ENCODE data around the gene PEX5. TPM values are rescaled to one million over a fixed set of nuclear protein-coding genes. Genes with fewer than 3 reads are reported as not detected.
"Not testable (repeated sequence)": the region's sequence is repeated elsewhere in the genome, so short reads cannot be mapped to it uniquely, and the experiment has no call there.

PEX5 gene
- total RNA-seq, 1 donor from 2014 or later, result 61.7 TPM

DNA sequence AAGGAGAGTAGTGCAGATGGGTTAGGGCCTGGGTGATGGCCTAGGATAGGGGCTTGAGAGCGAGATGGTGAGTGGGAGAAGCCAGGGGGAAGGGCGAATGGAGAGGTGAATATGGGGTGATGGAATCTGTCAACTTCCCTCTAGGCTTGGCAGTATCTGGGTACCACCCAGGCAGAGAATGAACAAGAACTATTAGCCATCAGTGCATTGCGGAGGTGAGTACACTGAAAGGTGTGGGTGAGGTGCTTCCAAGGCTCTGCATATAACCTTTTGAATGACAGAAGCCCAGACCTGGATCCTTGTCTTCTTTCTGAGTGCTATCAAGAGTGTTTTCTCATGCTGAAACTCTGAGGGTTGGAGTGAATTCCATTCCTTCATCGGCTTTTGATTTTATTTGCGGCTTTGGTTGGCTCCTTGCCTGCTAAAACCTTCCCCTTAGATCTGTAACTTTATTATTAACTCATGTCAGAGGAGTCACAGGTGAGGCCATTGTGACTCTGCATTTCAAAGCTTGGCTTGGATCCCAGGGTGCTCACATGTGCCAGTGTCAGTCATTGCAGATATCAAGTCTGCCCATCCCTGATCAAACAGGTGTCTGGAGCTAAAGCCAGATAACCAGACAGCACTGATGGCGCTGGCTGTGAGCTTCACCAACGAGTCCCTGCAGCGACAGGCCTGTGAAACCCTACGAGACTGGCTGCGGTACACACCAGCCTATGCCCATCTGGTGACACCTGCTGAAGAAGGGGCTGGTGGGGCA lies 18.6 kb downstream of the PEX5 start:
- H3K36me3 ChIP-seq, result peaks cover 55 to 86% of the 10 kb centered on the region in 2 donors
- TF ChIP-seq CTCF (IDR thresholded peaks at IDR 0.05), result no peak
- no peaks in the 10 kb centered on the region for H3K27me3 ChIP-seq
- H3K9me3 ChIP-seq, result peaks cover 4 to 12% of the 10 kb centered on the region in 2 donors
- no peak for DNase-seq (ENCODE audit: low spot score in 2 of 2)
- intact Hi-C loops (cut with DNase I), result no loop called here
- H3K27ac ChIP-seq, result no peak overlapping the region
- no peaks in the 10 kb centered on the region for H3K4me1 ChIP-seq
- no peak overlapping the region for H3K4me3 ChIP-seq

- no peak for DNase-seq (ENCODE audit: low spot score in 2 of 2)
- peaks cover 46 to 67% of the 10 kb centered on the region in 2 donors for H3K36me3 ChIP-seq
- H3K4me3 ChIP-seq, result no peak overlapping the region
- no peak for TF ChIP-seq CTCF (IDR thresholded peaks at IDR 0.05)
- H3K27ac ChIP-seq, result no peak overlapping the region
- H3K27me3 ChIP-seq, result no peaks in the 10 kb centered on the region
- intact Hi-C loops (cut with DNase I), result no loop called here
- H3K9me3 ChIP-seq, result peaks cover 4 to 12% of the 10 kb centered on the region in 2 donors
- H3K4me1 ChIP-seq, result no peaks in the 10 kb centered on the region
Measured at GRCh38 chr12:7209958-7210357, 20.5 kb downstream of the PEX5 start.

GRCh38 chr12:7210642-7211151 lies 21.2 kb downstream of the PEX5 start:
- intact Hi-C loops (cut with DNase I), result no loop called here
- H3K36me3 ChIP-seq, result peaks cover 46 to 61% of the 10 kb centered on the region in 2 donors
- no peak for TF ChIP-seq CTCF (IDR thresholded peaks at IDR 0.05)
- no peak for DNase-seq (ENCODE audit: low spot score in 2 of 2)
- no peaks in the 10 kb centered on the region for H3K4me1 ChIP-seq
- H3K4me3 ChIP-seq, result no peak overlapping the region
- H3K9me3 ChIP-seq, result peaks cover 4 to 12% of the 10 kb centered on the region in 2 donors
- H3K27ac ChIP-seq, result no peak overlapping the region
- no peaks in the 10 kb centered on the region for H3K27me3 ChIP-seq

- Histone ChIP-seq H3K27me3 (no peaks in the 10 kb centered on the region), H3K36me3 (peaks cover 39 to 47% of the 10 kb centered on the region in 2 donors), H3K9me3 (peaks cover 4 to 12% of the 10 kb centered on the region in 2 donors), H3K4me3 (no peak overlapping the region), H3K27ac (no peak overlapping the region), H3K4me1 (no peaks in the 10 kb centered on the region)
- no peak for DNase-seq (ENCODE audit: low spot score in 2 of 2)
- intact Hi-C loops (cut with DNase I), result no loop called here
- no peak for TF ChIP-seq CTCF (IDR thresholded peaks at IDR 0.05)
Measured at GRCh38 chr12:7212678-7213077, 23.2 kb downstream of the PEX5 start.

GRCh38 chr12:7213745-7214144 lies 24.3 kb downstream of the PEX5 start:
- peaks cover 4 to 12% of the 10 kb centered on the region in 2 donors for H3K9me3 ChIP-seq
- not testable (repeated sequence) for DNase-seq (ENCODE audit: low spot score in 2 of 2)

DNA sequence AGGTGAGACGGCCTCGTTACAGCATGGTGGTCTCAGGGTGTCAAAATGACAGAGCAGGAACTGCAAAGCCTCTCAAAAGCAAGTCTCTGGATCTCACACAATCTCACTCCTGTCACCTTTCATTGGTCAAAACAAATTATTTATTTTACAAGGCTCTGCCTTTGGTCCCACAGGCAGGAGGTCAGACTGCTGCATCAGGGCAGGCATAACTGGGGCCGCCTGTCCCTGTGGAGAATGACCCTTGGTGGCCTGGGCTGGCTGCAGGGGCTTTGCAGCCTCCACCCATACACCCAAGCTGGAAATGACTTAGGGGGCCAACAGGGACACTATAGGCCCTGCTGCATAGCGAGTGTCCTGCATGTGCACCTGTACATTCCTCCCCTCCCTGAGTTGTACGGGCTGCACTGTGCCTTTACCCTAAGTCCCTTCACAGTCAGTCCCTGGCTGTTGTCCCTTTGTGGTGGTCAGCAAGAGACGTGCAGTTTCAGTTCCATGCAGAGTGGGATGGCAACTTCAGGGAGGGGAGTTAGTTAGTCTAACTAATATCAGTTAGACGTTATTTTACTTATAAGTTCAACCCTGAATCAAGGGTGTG lies 28.1 kb downstream of the PEX5 start:
- H3K27ac ChIP-seq, result no peak overlapping the region
- no peaks in the 10 kb centered on the region for H3K4me1 ChIP-seq
- H3K9me3 ChIP-seq, result peaks cover 3% of the 10 kb centered on the region in 2 donors
- H3K4me3 ChIP-seq, result no peak overlapping the region
- peaks cover 0 to 2% of the 10 kb centered on the region in 2 donors for H3K36me3 ChIP-seq
- intact Hi-C loops (cut with DNase I), result no loop called here
- no peak for DNase-seq (ENCODE audit: low spot score in 2 of 2)
- no peak for TF ChIP-seq CTCF (IDR thresholded peaks at IDR 0.05)
- no peaks in the 10 kb centered on the region for H3K27me3 ChIP-seq

More at GRCh38 chr12:7213745-7214144, 24.3 kb downstream of the PEX5 start:
- H3K4me1 ChIP-seq; H3K4me3 ChIP-seq; H3K27me3 ChIP-seq; H3K27ac ChIP-seq; intact Hi-C loops (cut with DNase I): not testable (repeated sequence)
- H3K36me3 ChIP-seq, result peaks cover 28 to 37% of the 10 kb centered on the region in 2 donors
